T-helper 22 cell (primary cell): ENCODE data around the gene NAT9.
A peak's percentile ranks its signal among the peaks of the same experiment; 100 is the strongest.

Experiments used
- DNase-seq: peaks from one replicate; pipeline ENCODE4 v3.0.0-alpha.2; 2020; ENCODE audit warnings: low read depth

NAT9 gene

DNA sequence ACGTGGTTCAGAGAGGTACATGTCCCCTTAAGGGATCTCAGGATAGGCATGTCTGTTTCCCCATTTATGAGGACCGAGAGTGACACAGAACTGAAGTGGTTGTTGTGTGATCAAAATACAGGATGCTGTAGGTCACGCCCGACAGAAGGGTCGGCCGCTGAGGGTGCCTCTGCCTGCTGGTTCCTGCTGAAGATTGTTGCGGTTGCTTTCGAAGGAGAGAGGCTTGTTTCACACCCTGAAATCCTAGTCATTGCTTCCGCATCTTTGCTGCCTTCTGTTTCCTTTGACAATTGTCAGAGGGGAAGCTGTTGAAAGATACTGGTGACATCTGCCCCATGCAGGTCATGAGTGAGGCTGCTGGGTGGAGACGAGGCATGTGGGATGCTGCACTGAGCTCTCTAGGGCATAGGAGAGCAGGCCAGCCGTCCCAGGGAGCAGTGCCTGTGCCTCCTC is 3.8 kb upstream of the NAT9 start:
- peak; percentile 54 for DNase-seq

DNA sequence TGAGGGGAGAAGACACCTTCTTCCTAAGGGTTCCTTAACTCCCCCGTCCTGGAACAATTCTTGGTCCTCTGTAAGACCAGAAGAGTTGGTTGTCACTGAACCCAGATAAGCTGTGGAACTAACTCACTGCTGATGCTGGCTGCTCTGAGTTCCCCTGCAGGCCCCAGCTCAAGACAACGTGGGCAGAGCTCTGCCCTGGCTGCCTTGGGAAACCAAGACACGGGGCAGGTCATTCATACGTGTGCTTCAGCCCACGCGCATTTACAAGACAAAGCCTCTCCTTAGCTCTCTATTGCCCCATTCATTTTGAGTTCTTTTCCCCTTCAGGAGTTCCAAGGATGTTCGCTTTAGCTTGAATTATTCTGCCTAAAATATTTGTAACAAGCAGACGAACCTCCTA is 3.4 kb upstream of the NAT9 start:
- DNase-seq: no peak

DNA sequence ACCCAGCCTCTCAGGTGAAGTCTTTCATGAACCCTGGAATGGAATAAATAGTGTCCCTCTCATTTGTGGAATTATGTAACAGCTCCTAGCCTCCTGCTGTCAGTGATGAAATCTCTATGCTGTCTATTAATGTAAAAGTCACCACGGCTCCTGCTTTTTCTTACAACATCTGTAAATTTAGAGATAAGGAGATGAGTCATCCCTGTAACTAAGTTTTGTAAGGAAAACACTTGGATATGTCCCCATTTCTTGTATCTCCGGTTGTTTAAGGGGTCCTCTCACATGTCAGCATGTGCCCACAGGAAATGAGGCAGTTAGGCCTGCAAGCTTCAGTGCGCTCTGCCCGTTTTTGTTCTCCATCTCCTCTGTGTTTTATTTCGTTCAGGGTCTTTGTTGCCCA is 2.8 kb upstream of the NAT9 start:
- no peak for DNase-seq

- no peak for DNase-seq
These were observed 1.9 kb upstream of the NAT9 start for GRCh38 chr17:74777901-74778515.

GRCh38 chr17:74776990-74777389 is 845 bp upstream of the NAT9 start:
- DNase-seq: no peak

DNA sequence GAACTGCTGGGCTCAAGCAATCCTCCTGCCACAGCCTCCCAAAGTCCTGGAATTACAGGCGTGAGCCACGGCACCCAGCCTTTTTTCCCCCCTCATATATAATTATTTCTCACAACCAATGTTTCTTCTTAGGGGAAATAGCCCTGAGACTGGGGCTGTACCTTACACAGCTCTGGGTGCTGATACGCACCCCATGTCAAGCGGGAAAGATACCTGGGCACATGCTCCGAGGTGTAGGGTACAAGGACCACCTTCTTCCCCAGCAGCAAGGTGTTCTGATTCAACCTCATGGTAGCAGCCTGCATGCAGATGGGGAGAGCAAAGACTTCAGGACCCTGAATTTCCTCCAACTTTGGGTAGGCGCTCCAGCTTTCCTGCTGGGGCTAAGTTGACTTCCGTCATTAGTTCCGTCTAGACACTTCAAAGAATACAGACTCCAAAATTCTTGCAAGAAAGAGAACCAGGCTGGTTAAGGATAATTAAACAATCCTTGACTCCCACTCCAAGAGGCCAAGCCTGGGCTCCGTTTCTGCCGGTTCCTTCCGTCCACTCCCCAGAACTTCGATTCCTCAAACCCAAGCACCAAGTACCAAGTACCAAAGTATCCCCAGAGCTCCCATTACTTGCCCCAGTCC is 619 bp downstream of the NAT9 start:
- DNase-seq: no peak

DNA sequence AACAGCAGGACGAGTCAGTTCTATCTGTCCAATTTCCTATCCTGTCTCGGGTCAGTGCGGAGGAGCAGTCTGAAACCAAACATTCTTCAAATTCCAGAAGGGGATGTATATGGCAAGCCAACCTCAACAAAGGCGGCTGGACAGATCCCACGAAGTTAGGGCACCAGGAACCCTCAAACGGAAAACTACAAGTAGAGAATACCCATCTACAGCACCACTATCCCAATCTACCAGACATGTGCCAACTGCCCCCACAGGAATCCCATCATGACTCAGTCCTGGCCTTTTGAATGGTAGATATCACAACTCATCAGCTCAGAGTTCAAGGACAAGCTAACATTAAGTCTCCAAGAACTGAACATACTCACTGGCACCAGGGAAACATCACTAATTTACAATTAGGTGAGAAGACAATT is 2.3 kb downstream of the NAT9 start:
- DNase-seq: no peak

DNA sequence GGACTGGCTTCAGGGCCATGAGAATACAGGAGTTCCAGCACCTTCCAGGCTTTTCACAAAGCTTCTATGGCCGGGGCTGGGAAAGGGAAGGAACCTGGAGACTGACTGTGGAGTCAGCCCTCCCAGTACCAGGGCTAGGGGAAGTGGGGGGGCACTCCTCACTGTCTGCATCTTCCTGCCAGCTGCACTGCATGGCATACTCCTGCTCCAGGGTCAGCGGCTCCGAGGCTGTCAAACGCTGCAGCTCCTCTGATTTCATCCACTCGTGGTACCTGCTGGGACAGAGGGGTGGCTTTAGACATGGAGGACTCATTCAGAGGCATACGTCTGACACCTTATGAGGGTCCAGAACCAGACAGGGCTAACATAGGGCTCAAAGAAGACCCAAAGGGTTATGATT is 2.7 kb downstream of the NAT9 start:
- DNase-seq: no peak

- DNase-seq: no peak
These were observed 4.1 kb downstream of the NAT9 start for GRCh38 chr17:74772053-74772452.

GRCh38 chr17:74771319-74771914 is 4.7 kb downstream of the NAT9 start:
- no peak for DNase-seq

GRCh38 chr17:74770498-74771318 is 5.4 kb downstream of the NAT9 start:
- DNase-seq: peak; percentile 56

DNA sequence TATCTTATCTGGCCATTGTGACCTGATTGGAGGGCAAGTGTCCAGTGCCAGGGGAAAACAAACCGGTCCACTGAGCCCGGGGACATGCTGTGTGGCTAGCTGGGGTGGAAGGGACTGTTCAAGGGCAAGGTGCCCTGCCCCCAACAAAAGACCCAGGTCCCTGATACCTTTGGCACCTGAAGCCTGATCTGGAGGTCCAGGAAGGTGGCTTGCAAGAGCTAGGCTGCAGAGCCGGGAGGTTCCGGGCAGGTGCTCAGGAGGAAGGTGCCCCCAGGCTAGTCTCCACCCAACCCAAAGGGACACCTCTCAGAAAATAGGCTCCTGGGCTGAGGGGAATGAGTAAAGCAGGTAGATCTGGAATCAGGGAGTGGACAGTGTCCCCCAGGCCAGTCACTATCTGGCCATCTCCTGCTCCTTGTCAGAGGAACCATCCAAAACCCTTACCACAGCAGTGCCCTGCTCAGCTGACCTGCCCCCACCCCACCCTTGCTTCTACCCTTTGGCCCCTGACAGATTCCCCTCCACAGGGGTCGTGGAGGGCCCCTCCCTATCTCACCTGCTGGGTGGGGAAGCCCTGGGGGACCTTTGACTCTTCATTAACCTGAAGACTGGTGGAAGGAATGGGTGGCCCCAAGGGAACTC is 6.2 kb downstream of the NAT9 start:
- no peak for DNase-seq

DNA sequence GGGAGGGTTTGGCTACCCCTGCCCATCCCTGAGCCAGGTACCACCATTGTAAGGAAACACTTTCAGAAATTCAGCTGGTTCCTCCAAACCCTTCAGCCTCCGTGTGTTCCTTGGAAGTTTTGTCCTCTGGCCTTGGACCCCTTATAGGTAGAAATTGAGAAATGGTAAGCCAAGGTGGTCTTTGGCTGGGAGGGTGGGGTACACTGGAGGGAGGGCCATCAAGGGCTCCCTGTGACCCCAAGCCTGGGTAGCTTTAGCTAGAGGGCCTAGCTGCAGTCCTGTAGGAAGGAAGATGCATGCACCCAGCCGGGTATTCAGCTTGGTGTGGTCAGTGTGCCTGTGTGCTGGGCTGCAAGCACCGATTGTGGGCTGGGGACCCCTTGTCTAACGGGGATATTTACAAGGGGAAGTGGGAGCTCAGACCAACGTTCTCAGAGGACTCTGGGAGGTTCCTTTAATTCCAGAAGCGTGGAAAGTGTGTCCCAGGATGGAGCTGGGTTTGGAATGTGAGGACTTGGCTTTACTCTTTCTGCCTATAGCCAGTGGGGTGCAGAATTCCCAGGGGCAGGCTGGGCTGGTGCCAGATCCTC is 6.8 kb downstream of the NAT9 start:
- DNase-seq: no peak

- no peak for DNase-seq
These were observed 7.4 kb downstream of the NAT9 start for GRCh38 chr17:74768763-74769114.

GRCh38 chr17:74768069-74768762 is 7.9 kb downstream of the NAT9 start:
- no peak for DNase-seq

GRCh38 chr17:74767111-74767516 is 9.0 kb downstream of the NAT9 start:
- no peak for DNase-seq

DNA sequence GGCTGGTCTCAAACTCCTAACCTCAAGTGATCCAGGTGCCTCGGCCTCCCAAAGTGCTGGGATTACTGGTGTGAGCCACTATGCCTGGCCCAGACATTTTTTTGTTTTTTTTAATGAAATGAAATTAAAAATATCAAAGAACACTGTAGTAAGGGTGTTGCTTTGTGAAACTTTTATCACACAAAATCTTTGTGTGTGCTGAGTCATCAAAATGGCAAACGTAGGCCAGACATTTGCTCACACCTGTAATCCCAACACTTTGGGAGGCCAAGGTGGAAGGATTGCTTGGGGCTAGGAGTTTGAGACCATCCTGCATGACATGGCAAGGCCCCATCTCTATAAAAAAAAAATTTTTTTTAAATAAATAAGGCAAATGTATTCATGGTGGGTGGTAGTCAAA is 9.7 kb downstream of the NAT9 start:
- DNase-seq: no peak

GRCh38 chr17:74764751-74765286 is 11.3 kb downstream of the NAT9 start:
- no peak for DNase-seq

DNA sequence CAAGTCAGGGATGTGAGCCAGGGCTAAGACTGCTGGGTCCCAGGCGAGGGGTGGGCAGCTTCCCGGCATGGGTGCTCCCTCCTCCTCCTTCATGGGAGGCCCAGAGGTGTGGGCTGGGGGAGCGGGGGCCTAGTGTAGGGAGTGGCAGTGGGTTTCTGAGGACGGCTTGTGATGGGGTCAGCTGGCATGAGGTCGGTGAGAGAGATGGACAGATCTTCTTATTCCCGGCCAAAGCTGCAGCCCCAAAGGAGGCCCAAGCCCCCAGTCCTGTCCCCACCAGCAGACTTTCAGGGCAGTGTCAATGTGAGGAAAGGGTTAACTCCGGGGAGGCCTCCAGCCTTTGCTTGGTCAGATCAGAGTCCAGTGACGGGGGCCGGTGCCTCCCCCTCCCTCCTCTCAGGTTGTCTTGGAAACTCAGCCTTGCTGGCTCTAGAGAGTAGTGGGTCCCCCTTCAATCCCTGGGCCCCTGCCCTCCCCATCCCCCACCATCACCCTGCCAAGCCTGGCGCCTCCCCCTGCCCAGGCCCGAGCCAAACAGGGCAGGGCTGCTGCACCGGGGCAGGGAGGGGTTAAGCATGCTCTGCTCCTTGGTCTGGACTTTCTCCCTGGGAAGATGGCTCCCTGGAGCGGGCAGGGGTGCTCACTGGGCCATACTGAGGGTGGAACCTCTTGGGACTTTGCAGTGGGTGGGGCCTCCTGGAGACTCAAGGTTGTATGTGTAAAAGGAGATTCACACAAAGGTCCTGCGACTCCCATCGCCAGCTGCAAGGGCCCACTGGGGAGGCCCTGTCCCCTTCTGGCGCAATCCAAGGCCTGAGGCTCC is 12.4 kb downstream of the NAT9 start:
- DNase-seq: no peak

DNA sequence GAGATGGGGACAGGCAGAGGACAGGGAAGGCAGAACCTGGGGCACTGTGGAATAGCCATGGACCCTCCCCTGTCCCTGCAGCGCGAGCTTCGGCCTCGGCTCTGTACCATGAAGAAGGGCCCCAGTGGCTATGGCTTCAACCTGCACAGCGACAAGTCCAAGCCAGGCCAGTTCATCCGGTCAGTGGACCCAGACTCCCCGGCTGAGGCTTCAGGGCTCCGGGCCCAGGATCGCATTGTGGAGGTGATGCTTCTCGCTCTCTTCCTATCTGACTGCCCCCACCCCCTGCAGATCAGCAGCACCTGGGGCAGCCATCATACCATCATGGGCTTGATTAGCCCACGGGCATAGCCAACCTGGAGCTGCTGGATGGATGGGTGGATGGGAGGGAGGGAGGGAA is 14.2 kb downstream of the NAT9 start:
- DNase-seq: no peak
